GM18867 (cell line): ENCODE results near the gene TBC1D16.
"Not testable (repeated sequence)": the region's sequence is repeated elsewhere in the genome, so short reads cannot be mapped to it uniquely, and the experiment has no call there.

Experiments
- ATAC-seq: cut with Tn5 transposase; IDR thresholded peaks from one replicate; pipeline ENCODE4 v1.9.1; 2021; ENCODE audit warnings: mild to moderate bottlenecking, moderate library complexity; ENCODE audit not compliant: unreplicated experiment

Gene TBC1D16

DNA sequence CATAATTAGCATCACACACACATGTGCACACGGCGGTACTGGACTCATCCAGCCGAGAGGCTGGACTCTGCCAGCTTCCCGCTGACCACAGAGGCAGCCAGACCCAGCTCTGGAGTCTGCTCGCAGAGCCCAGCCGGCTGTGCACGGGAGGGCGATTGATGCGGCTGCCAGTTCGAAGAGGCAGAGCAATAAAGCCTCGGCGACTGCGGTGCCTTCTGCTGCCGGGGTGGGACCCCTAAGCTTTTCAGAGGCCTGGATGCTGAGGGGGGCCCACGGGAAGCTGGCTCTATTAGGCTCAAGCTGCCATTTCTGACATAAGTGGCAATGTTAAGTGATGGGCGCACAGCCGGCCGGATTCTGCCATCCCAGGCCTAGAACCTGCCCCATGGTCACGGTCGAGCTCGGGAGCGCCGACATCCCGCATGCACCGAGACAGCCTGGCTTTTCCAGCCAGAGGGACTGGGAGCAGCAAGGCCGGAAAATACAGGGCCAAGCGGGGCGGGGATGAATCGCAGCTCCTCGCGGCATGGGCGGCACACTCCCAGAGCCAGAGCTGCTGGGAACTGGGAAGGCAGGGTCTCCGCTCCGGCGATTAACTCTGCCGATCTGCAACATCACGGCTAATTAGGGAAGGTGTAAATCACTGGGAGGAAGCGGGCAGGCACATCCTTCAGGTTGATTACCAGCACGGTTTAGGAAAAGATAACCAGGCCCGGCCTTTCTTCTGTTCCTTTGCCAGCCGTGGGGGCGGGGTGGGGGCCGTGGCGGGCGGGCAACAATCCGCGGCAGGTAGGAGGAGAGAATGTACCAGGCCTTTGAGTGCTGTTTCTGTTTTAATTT is 57.7 kb downstream of the TBC1D16 start:
- ATAC-seq, result no peak

DNA sequence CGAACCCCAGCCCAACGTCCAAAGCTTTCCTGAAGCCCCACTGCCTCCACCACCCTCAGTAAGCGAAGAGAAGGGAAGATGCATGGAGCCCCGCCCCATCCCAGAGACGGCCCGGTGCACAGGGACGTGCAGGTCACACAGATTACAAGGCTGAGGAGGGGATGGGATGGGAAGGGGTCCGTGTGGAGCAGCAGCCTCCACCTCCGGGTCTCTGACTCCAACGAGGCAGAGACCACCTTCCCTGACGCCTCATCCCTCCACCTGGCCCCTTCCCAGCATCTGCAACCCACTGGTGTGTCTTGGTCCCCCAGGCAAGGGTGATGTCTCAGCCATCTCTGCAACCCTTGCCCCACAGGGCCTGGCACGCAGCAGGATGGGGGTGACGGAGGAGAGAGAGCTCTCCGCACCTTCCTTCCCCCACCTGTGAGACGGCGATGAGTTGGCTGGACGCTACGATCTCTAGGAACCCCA is 58.5 kb downstream of the TBC1D16 start:
- no peak for ATAC-seq

DNA sequence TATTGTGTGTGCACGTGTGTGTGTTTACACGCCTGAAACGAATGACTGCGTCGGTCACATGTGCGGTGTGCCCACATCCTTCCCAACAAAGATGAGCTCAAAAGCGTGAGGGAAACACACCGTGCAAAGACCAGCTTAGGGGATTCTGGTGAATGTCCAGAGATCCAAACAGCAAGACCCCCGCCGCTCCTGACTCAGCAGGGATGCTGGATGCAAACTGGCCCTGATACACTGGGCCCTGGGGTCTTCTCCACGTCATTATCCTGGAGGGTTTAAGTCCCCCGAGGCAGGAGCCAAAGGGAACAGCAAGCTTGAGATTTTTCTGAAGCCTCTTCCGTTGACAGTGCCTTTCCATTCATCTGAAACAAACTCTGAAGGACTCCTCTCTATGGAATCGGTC is 59.2 kb downstream of the TBC1D16 start:
- no peak for ATAC-seq

DNA sequence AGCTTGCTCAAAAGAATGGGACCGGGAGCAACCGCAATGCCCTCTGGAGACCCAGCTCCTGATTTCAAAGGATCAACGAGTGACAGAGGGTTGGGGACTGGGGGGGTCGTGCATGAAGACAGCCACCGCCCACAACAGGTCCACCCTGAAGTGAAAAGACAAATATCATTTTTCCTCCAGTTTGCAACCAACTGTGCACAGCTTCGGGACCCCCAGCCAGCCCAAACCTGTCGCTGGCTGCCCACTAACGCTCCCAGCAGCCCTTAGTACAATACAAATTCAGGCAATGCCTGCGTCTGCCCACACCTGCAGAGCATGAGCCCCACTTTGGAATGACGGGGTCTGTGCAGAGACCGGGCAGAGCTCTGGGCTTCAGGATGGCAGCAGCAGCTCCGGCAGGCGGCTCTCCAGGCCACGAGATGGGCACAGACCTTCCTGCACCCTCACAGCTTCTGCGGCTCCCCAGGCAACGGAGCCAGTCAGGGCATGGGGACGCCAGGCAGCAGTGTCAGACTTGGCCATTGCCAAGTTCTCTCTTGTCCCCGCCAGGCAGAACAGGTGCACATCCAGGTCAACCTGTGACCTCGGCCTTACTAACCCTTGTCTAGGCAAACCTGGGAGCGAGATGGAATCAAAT is 60.1 kb downstream of the TBC1D16 start:
- no peak for ATAC-seq

DNA sequence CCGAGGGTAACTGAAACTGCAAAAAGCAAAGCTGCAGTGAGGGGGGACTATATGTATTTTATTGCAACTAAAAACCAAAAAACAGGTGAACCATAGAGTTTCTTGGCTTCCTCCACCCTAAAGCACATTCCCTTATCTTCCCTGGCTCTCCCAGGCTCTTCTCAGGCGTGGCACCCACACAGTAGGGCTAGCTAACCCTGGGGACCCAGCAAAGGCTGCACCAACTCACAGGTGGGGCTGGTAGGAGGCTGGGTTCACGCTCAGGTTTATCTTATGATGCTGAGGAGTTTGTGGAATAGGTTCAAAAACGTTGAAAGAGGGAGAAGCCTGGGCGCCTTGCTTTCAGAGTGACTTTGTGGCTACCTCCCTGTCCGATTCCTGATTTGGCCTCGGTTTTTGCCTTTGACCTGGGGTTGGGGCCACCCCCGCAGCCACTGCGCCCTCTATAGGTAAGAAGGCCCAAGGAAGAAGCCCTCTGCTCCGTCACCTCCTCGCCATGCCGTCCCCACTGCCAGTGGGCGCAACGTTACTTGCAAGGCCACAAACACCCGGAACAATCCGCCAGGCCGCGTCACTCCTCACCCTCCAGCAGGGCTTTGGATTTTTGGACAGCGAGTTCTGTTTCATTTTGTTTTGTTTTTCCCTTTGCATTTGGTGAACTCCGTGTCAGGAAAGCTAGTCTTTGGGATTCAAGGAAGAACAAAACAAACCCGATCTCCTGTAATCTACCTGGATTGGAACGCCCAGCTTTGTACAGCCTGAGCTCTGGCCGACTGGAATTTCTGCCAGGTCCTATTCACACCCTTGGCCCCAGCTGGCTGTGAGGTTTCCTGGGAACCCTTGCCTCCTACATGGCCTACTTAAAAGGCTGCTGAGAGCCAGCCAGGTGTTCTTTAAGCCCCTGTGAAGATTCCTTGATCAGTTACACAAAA is 60.8 kb downstream of the TBC1D16 start:
- ATAC-seq, result no peak

DNA sequence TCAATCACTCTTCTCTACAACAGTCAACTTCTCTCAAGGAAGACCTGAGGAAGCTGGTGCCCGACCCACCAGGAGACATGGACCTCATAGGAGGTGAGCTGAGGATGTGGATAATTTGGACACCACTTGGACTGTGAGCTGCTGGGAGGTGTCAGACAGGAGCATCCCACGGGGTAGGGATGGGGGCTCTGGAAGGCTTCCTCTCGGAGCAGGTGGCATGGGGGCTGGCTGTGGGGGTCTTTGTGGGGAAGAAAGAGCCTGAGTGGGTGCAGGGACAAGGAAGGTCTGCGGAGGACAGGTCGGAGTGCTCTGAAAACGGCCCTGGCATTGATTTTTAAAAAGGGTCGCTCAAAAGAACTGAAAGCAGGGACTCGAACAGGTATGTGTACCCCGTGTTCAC is 64.0 kb downstream of the TBC1D16 start:
- ATAC-seq, result no peak

DNA sequence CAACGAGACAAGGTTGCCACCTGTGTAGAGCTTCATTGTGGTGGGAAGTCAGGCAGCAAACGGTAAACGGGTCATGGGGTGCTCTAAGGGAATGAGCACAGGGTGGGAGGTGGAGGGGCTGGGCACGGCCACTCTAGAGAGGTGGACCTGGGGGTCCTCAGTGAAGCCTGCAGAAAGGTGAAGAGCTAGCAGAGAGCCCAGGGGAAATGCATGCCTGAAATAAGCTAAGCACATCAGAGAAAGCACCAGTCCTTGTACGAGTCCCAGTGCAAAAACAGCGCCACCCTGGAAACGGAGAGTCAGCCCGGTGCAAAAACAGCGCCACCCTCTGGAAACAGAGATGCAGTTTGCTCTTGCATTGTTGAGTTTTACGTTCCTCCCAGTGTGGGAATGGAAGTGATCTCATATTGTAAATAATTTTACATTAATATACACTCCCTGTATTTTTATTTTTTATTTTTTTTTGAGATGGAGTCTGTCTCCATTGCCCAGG is 65.0 kb downstream of the TBC1D16 start:
- ATAC-seq, result no peak

DNA sequence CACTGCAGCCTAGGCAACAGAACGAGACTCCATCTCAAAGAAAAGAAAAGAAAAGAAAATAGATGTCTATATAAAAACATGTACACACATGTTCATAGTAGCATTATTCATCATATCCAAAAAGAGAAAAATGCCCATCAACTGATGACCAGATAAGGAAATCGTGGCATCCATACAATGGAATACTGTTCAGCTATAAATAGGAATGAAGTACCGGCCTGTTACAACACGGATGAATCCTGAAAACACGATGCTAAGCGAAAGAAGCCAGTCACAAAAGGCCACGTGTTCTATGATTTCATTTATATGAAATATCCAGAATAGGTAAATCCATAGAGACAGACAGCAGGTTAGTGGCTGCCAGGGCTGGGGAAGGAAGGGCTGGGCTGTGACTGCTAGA is 65.8 kb downstream of the TBC1D16 start:
- ATAC-seq, result no peak

DNA sequence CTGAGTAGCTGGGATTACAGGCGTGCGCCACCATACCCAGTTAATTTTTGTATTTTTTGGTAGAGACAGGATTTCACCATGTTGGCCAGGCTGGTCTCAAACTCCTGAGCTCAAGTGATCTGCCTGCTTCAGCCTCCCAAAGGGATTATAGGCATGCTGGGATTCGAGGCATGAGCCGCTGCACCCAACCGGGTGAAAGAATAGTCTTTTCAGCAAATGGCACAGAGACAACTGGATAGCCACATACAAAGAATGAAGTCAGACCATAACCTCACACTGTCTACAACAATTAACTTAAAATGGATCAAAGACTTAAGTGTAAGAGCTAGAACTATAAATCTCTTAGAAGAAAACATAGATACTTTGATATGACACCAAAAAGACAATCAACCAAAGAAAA is 67.6 kb downstream of the TBC1D16 start:
- no peak for ATAC-seq

DNA sequence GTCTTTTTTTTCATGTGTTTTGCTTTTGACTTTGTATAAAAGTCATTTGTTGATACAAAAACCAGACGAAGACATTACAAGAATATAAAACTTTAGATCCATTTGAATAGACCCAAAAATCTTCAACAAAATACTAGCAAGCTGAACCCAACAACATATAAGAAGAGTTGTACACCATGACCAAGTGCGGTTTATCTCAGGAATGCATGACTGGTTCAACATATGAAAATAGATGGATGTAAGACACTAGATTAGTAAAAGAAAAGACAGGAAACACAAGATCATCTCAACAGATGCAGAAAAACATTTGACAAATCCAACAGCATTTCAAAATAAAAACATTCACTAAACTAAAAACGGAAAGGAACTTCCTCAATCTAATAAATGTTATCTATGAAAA is 69.0 kb downstream of the TBC1D16 start:
- ATAC-seq, result no peak

DNA sequence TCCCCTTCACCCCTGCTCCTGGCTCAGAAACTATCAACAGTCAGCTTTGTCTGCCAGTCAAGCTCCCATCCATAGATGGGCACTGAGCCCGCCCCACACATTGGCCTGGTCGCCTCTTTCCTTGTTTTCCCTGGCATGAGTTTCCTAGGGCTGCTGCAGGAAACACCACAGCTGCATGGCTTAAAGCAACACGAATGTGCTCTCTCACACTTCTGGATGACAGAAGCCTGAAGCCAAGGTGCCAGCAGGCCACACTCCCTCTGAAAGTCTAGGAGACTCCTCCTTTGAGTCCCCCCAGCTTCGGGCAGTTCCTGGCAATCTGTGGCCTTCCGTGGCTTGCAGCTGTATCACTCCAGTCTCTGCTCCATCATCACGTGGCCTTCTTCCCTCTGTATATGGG is 69.9 kb downstream of the TBC1D16 start:
- no peak for ATAC-seq

DNA sequence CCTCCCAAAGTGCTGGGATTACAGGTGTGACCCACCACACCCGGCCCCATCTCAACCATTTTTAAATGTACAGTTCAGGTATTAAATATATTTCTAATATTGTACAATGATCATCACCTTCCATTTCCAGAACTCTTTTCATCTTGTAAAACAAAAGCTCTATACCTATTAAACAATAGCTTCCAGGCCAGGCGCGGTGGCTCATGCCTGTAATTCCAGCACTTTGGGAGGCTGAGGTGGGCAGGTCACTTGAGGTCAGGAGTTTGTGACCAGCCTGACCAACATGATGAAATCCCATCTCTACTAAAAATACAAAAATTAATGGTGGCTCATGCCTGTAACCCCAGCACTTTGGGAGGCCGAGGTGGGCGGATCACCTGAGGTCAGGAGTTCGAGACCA is 73.2 kb downstream of the TBC1D16 start:
- ATAC-seq, result not testable (repeated sequence)

DNA sequence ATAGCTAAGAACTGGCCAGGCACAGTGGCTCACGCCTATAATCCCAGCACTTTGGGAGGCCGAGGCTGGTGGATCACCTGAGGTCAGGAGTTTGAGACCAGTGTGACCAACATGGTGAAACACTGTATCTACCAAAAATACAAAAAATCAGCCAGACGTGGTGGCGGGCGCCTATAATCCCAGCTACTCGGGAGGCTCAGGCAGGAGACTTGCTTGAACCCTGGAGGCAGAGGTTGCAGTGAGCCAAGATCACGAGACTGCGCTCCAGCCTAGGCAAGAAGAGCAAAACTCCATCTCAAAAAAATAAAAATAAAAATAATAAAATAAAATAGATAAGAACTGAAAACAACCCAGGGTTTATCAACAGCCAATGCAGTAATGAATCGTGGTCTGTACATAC is 74.1 kb downstream of the TBC1D16 start:
- not testable (repeated sequence) for ATAC-seq

DNA sequence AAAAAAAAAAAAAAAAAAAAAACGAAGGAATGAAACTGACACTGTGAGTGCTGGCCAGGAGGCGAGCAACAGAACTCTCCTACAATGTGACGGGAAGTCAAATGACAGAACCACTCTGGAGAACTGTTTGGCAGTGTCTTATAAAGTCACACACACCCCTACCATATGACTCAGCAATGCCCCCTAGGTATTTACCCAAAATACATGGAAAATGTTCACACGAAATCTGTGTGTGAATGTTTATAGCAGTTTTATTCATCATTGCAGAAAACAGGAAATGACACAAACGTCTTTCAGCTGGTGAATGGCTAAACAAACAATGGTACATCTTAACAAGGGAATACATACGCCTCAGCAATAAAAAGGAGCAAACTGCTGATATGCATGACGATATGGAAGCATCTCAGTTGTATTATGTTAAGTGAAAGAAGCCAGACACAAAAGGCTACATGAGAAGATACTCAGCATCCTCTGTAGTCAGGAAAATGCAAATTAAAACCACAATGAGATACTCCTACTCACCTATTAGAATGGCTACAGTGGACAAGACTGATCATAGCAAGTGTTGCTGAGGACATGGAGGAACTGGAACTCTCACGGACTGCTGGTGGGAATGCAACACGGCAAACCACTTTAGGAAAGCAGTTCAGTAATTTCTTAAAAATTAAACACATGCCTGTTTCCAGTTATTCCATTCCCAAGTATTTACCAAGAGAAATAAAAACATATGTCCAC is 74.7 kb downstream of the TBC1D16 start:
- ATAC-seq, result no peak

DNA sequence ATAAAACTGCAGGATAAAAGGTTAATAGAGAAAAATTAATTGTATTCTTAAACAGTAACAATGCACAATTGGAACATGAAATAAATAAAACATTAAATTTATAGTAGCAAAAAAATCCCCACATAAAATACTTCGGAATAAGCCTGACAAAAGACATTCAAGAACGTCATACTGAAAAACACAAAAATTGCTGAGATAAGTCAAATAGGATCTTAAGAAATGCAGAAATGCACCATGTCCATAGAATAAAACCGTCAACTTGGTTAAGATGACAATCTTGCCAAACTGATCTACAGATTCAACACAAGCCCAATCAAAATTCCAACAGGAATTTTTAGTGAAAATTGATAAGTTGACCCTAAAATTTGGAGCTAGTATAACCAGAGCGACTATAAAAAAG is 76.6 kb downstream of the TBC1D16 start:
- ATAC-seq, result no peak

DNA sequence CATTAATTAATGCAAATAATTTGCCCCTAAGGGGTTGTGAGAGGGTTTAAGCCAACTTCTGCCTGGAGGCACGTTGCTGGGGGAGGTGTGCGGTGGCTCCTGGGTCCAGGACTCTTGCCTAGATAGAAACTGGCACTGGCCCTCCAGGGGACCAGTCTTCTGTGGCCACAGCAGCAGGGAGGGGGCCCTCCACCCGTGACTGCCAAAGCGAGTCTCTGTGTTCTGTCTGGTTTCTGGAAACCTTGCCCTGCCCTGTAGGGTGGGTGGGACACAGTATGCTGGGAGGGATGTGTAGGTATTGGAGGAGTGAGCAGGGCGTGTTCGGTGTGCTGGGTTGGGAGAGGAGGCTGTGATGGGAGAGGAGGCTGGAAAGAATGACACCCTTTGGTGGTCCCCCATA is 78.8 kb downstream of the TBC1D16 start:
- no peak for ATAC-seq

DNA sequence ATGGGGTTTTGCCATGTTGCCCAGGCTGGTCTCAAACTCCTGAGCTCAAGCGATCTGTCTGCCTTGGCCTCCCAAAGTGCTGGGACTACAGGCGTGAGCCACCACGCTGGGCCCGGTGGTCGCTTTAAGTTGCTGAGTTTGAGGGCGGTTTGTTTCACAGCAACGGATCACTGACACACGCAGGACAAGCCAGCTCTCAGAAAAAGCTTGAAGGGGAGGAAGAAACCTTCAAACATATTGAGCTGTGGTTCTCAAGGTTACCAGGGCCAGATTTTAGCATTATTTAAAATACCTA is 79.3 kb downstream of the TBC1D16 start:
- not testable (repeated sequence) for ATAC-seq

DNA sequence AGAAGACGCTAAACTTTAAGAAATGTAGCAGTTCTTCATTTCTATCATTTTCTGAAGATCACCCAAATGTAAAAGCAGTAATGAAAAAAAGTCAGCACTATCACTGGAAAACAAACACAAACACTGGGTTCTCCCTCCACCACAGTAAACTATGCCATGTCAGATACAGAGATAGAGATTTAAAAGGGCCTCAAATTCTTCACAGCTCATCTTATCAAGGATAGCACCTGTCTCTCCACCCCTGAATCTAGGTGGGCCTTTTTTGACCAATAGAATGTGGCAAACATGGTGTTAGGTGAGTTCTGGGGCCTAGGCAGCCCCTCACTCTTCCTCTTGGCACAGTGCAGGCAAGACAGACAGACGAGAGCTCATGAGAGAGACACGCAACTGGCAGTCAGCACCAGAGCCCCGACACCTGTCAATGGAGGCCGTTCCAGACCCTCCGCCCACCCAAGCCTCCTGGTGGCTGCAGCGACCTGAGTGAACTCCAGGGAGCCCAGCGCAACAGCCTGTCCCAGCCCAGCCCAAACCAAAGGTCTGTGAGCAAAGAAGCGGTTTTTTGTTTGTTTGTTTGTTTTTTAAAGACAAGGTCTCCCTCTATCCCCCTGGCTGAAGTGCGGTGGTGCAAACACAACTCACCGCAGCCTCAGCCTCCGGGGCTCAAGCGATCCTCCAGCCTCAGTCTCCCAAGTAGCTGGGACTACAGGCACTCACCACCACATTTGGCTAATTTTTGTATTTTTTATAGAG is 79.8 kb downstream of the TBC1D16 start:
- ATAC-seq, result no peak

DNA sequence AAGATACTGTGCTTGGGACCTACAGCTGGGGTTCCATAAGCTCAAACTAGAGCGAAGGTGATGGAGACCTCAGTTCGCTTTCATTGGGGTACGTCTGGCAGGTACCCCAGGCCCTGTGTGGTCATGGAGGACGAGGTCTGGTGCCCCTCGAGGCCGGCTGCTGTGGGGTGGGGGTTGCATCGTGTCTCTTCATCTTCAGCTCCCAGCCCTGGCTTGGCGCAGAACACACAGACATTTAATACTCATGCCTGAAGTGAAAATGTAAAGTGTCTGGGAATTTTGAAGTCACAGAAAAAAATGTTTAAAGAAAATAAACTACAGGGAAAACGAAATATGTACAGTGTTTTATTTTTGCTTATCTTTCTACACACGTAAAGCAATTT is 80.5 kb downstream of the TBC1D16 start:
- ATAC-seq, result no peak
